ENCODE results near the gene PROSER2. TPM values are rescaled to one million over a fixed set of nuclear protein-coding genes. Genes with fewer than 3 reads are reported as not detected.
A peak's percentile ranks its signal among the peaks of the same experiment; 100 is the strongest.

Gene PROSER2
- total and polyA plus RNA-seq, 2 of the 13 experiments (the other 11 are each of a cell fraction or from before 2014, with no cell fraction given), result 6.9 to 7.7 TPM

GRCh38 chr10:11875494-11876281 is 52.5 kb downstream of the PROSER2 start (continued):
- TF ChIP-seq AKNA (CRISPR knock-in tag; IDR thresholded peaks at IDR 0.05; ENCODE audit: borderline replicate concordance) (no peak), SRY (CRISPR knock-in tag; IDR thresholded peaks at IDR 0.05) (peak; percentile 31; the same call in 1 of the 2 replicates), TOE1 (CRISPR knock-in tag; IDR thresholded peaks at IDR 0.05) (no peak), NR3C1 (CRISPR knock-in tag; IDR thresholded peaks at IDR 0.05) (no peak), ZNF44 (CRISPR knock-in tag; IDR thresholded peaks at IDR 0.05) (no peak; the same call in 1 of the 2 replicates), ZNF468 (CRISPR knock-in tag; IDR thresholded peaks at IDR 0.05) (no peak), ZNF564 (CRISPR knock-in tag; IDR thresholded peaks at IDR 0.05) (peak; percentile 83), ZBTB21 (CRISPR knock-in tag; IDR thresholded peaks at IDR 0.05) (no peak), ONECUT2 (CRISPR knock-in tag; IDR thresholded peaks at IDR 0.05) (no peak), ZNF547 (CRISPR knock-in tag; IDR thresholded peaks at IDR 0.05) (peak; percentile 42; the same call in 1 of the 2 replicates), WIZ (CRISPR knock-in tag; IDR thresholded peaks at IDR 0.05) (no peak), ZBTB38 (CRISPR knock-in tag; IDR thresholded peaks at IDR 0.05) (peak; percentile 95), SPEN (CRISPR knock-in tag; IDR thresholded peaks at IDR 0.05; ENCODE audit: low read depth) (peak; percentile 69), DMAP1 (CRISPR knock-in tag; IDR thresholded peaks at IDR 0.05) (peak; percentile 95), KMT2A (CRISPR knock-in tag; IDR thresholded peaks at IDR 0.05) (no peak), HOXA9 (CRISPR knock-in tag; IDR thresholded peaks at IDR 0.05; ENCODE audit: borderline replicate concordance) (no peak), GLI4 (CRISPR knock-in tag; IDR thresholded peaks at IDR 0.05; ENCODE audit: borderline replicate concordance) (no peak), HNRNPL (IDR thresholded peaks at IDR 0.05; ENCODE audit: low read depth, low read length) (peak; percentile 58; the same call in 1 of the 2 replicates), ZBTB33 (CRISPR knock-in tag; IDR thresholded peaks at IDR 0.05) (no peak; the same call in 1 of the 2 replicates), HOXA7 (CRISPR knock-in tag; IDR thresholded peaks at IDR 0.05) (no peak), ZNF629 (CRISPR knock-in tag; conservative IDR thresholded peaks at IDR 0.05) (0 out of 2 replicates have a peak, but pooled peaks have one; percentile 42), BHLHE40 (IDR thresholded peaks at IDR 0.05; ENCODE audit: low read length) (peak; percentile 74), ZNF670 (CRISPR knock-in tag; IDR thresholded peaks at IDR 0.05; ENCODE audit: borderline replicate concordance) (peak; percentile 53; the same call in 1 of the 2 replicates), TRIM22 (IDR thresholded peaks at IDR 0.05) (no peak)

Data from HepG2 (cell line).